Astrocyte of the cerebellum (primary cell): Measurements from ENCODE around the gene ATP8A2.

Experiments used
- DNase-seq: peaks from one replicate; pipeline ENCODE4 v3.0.0-alpha.2; 2011; ENCODE audit warnings: low read depth
- H3K4me3 ChIP-seq: 2 replicates; pipeline ENCODE4 v1.5.1; 2011; ENCODE audit warnings: mild to moderate bottlenecking, low read depth, low read length, moderate library complexity
- CTCF ChIP-seq: IDR thresholded peaks from 2 replicates; pipeline ENCODE4 v1.5.1; 2012; ENCODE audit warnings: low read length, low read depth, moderate library complexity, mild to moderate bottlenecking; ENCODE audit errors: missing control alignments
- in situ Hi-C: cut with HindIII; loops from 2 replicates; pipeline ENCODE4 v1.10.0; 2017; ENCODE audit warnings: low sequenced_read_pairs

The ATP8A2 gene

GRCh38 chr13:25400925-25401324 lies 29.2 kb downstream of the ATP8A2 start:
- no peak overlapping the region for H3K4me3 ChIP-seq
- DNase-seq, result no peak
- in situ Hi-C loops, result no loop called here
- TF ChIP-seq CTCF, result no peak

GRCh38 chr13:25401958-25402357 lies 30.2 kb downstream of the ATP8A2 start:
- DNase-seq, result no peak
- in situ Hi-C loops, result no loop called here
- no peak for TF ChIP-seq CTCF
- H3K4me3 ChIP-seq, result no peak overlapping the region

GRCh38 chr13:25406377-25406776 lies 34.6 kb downstream of the ATP8A2 start:
- H3K4me3 ChIP-seq, result no peak overlapping the region
- no peak for DNase-seq
- no peak for TF ChIP-seq CTCF
- in situ Hi-C loops, result no loop called here

GRCh38 chr13:25409938-25410337 lies 38.2 kb downstream of the ATP8A2 start:
- H3K4me3 ChIP-seq, result no peak overlapping the region
- no peak for DNase-seq
- no peak for TF ChIP-seq CTCF
- in situ Hi-C loops, result no loop called here

GRCh38 chr13:25415241-25415640 lies 43.5 kb downstream of the ATP8A2 start:
- in situ Hi-C loops, result no loop called here
- DNase-seq, result no peak
- no peak for TF ChIP-seq CTCF

GRCh38 chr13:25417535-25417934 lies 45.8 kb downstream of the ATP8A2 start:
- TF ChIP-seq CTCF, result no peak
- no peak overlapping the region for H3K4me3 ChIP-seq
- in situ Hi-C loops, result no loop called here
- DNase-seq, result no peak

More at GRCh38 chr13:25415241-25415640, 43.5 kb downstream of the ATP8A2 start:
- H3K4me3 ChIP-seq, result no peak overlapping the region

GRCh38 chr13:25420161-25420560 lies 48.4 kb downstream of the ATP8A2 start:
- in situ Hi-C loops, result no loop called here
- no peak overlapping the region for H3K4me3 ChIP-seq
- DNase-seq, result no peak
- TF ChIP-seq CTCF, result no peak
